ENCODE data around the gene LHX8.

LHX8 gene

GRCh38 chr1:75129660-75129982, 4.6 kb upstream of the LHX8 start:
- Histone ChIP-seq H3K4me3 (replicated peaks; ENCODE audit: insufficient read depth, low read length) (no peak overlapping the region), H3K27me3 (ENCODE audit: insufficient read depth, poor library complexity, severe bottlenecking) (peaks cover 74% of the 10 kb centered on the region), H3K27ac (replicated peaks) (no peak overlapping the region)
- no peak for DNase-seq (ENCODE audit: low read depth in 1 of 2, low spot score in 1 of 2)
- TF ChIP-seq SPI1 (IDR thresholded peaks at IDR 0.05; ENCODE audit: borderline replicate concordance, low read depth) (no peak), POLR2AphosphoS5 (IDR thresholded peaks at IDR 0.05; ENCODE audit: low read depth) (no peak), CTCF (IDR thresholded peaks at IDR 0.05; ENCODE audit: insufficient read depth, low read length) (no peak), REST (IDR thresholded peaks at IDR 0.05; ENCODE audit: insufficient replicate concordance, low read depth) (no peak), GABPA (IDR thresholded peaks at IDR 0.05; ENCODE audit: low read depth) (no peak)

DNA sequence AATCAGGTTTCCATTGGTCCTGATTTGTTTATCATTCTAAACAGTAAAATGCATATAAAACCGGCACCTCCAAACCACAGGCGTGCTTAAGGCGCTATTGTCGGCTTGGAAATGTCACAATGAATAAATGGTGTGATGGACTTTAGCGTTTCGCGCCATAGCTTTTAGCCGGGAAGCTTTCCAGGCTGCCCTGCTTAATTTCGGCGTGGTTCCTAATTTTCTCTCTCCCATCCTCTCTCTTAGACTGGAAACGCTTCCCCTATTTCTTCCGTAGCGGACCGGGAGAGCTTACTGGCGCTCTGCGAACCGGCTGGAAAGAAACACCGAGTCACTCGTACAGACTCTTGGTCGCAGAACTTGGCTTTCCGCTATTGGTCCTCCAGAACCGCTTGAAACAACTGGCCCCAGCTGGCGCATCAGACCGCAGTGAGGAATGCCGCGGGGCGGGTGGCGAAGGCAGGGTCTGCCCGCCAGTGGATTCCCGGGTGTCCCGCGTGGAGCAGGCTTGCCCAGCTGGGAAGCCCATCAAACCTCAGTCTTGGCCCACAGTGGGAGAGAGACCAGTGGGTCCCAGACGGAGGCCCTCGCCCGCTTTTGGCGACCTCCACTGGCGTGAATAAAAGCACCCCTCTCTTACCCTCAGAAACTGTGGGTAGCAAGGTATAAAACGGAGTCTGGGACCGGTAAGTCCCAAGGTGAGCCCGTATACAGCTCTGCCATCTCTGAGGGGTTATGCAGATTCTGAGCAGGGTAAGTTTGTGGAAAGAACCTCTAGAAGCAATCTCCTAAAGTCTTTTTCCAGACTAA, 4.0 kb upstream of the LHX8 start:
- no peak overlapping the region for H3K27ac ChIP-seq (replicated peaks)
- H3K4me3 ChIP-seq (replicated peaks; ENCODE audit: insufficient read depth, low read length), result no peak overlapping the region
- H3K27me3 ChIP-seq (ENCODE audit: insufficient read depth, poor library complexity, severe bottlenecking), result peaks cover 72% of the 10 kb centered on the region
- DNase-seq (ENCODE audit: low read depth in 1 of 2, low spot score in 1 of 2), result no peak
- no peak for TF ChIP-seq CTCF (IDR thresholded peaks at IDR 0.05; ENCODE audit: insufficient read depth, low read length)
- TF ChIP-seq SPI1 (IDR thresholded peaks at IDR 0.05; ENCODE audit: borderline replicate concordance, low read depth), result no peak
- no peak for TF ChIP-seq POLR2AphosphoS5 (IDR thresholded peaks at IDR 0.05; ENCODE audit: low read depth)
- no peak for TF ChIP-seq GABPA (IDR thresholded peaks at IDR 0.05; ENCODE audit: low read depth)
- TF ChIP-seq REST (IDR thresholded peaks at IDR 0.05; ENCODE audit: insufficient replicate concordance, low read depth), result no peak

DNA sequence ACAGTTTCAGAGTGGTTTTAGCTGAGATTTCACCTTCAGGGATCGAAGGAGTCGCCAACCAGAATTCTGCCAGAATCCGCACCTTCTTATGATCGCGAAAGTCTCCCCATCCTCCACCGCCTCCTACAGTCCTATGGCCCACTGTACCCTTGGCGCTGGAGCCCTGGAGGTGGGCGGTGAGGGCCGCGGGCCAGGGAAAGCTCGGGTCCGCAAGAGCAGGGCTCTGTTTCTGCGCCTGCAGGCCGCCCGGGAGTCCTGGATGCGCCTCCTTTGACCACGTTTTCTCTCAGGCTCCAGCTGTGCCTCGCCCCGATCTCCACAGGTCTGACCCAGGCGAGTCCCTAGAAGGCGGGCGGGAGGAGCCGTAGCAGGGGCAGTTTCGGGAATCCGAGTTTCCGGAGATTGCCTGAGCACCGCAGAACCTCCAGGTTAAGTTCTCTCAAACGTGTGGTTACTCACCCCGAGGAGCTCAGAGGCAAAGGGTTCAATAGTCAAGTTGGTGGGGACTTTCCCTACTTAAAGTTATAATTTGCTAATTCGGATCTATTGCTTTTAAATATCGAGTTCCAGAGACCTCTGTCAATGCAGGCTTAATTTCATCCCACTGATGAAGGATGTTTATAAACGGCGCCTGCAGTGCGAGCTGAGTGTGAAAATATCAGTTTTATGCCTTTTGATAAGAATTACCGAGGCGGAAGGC, 3.2 kb upstream of the LHX8 start:
- no peak overlapping the region for H3K27ac ChIP-seq (replicated peaks)
- TF ChIP-seq GABPA (IDR thresholded peaks at IDR 0.05; ENCODE audit: low read depth) (no peak), SPI1 (IDR thresholded peaks at IDR 0.05; ENCODE audit: borderline replicate concordance, low read depth) (no peak), REST (IDR thresholded peaks at IDR 0.05; ENCODE audit: insufficient replicate concordance, low read depth) (no peak), POLR2AphosphoS5 (IDR thresholded peaks at IDR 0.05; ENCODE audit: low read depth) (no peak), CTCF (IDR thresholded peaks at IDR 0.05; ENCODE audit: insufficient read depth, low read length) (no peak)
- no peak overlapping the region for H3K4me3 ChIP-seq (replicated peaks; ENCODE audit: insufficient read depth, low read length)
- H3K27me3 ChIP-seq (ENCODE audit: insufficient read depth, poor library complexity, severe bottlenecking), result peaks cover 74% of the 10 kb centered on the region
- DNase-seq (ENCODE audit: low read depth in 1 of 2, low spot score in 1 of 2), result no peak

Data from HL-60 (cell line).